ENCODE data around the gene GFI1. TPM values are rescaled to one million over a fixed set of nuclear protein-coding genes. Genes with fewer than 3 reads are reported as not detected.
"Not testable (repeated sequence)": the region's sequence is repeated elsewhere in the genome, so short reads cannot be mapped to it uniquely, and the experiment has no call there.

Gene GFI1
- polyA plus RNA-seq, 2 donors: 0.40 to 0.47 TPM

- H3K4me3 ChIP-seq (ENCODE audit: low read depth in 1 of 2, low read length in 2 of 2): no peak overlapping the region
- no peaks in the 10 kb centered on the region for H3K9me3 ChIP-seq (ENCODE audit: control insufficient read depth in 2 of 2, insufficient read depth in 1 of 2, low read depth in 1 of 2, low read length in 1 of 2)
- no peaks in the 10 kb centered on the region for H3K36me3 ChIP-seq (ENCODE audit: control insufficient read depth in 2 of 2, insufficient read depth in 2 of 2, low read length in 1 of 2)
- peaks cover 0 to 4% of the 10 kb centered on the region in 2 donors for H3K4me1 ChIP-seq (ENCODE audit: control insufficient read depth in 2 of 2, insufficient read depth in 2 of 2, low read length in 1 of 2)
- no peaks in the 10 kb centered on the region for H3K27me3 ChIP-seq (ENCODE audit: control insufficient read depth in 1 of 2, insufficient read depth in 2 of 2, low read length in 2 of 2)
- 90 to 96% methylated on average over 2 of the region's 2 CpGs for WGBS, 2 donors
- no peak overlapping the region for H3K27ac ChIP-seq (ENCODE audit: low read depth in 2 of 2, low read length in 1 of 2)
These were observed 40.9 kb downstream of the GFI1 start for GRCh38 chr1:92445865-92446264.

GRCh38 chr1:92444351-92444750, 42.4 kb downstream of the GFI1 start:
- Histone ChIP-seq H3K27me3 (ENCODE audit: control insufficient read depth in 1 of 2, insufficient read depth in 2 of 2, low read length in 2 of 2) (no peaks in the 10 kb centered on the region), H3K4me3 (ENCODE audit: low read depth in 1 of 2, low read length in 2 of 2) (no peak overlapping the region), H3K27ac (ENCODE audit: low read depth in 2 of 2, low read length in 1 of 2) (no peak overlapping the region), H3K36me3 (ENCODE audit: control insufficient read depth in 2 of 2, insufficient read depth in 2 of 2, low read length in 1 of 2) (no peaks in the 10 kb centered on the region), H3K9me3 (ENCODE audit: control insufficient read depth in 2 of 2, insufficient read depth in 1 of 2, low read depth in 1 of 2, low read length in 1 of 2) (no peaks in the 10 kb centered on the region), H3K4me1 (ENCODE audit: control insufficient read depth in 2 of 2, insufficient read depth in 2 of 2, low read length in 1 of 2) (peaks cover 0 to 4% of the 10 kb centered on the region in 2 donors)
- 80 to 94% methylated on average over 1 of the region's 1 CpG for WGBS, 2 donors

GRCh38 chr1:92443893-92444292, 42.8 kb downstream of the GFI1 start:
- H3K27me3 ChIP-seq (ENCODE audit: control insufficient read depth in 1 of 2, insufficient read depth in 2 of 2, low read length in 2 of 2): no peaks in the 10 kb centered on the region
- H3K9me3 ChIP-seq (ENCODE audit: control insufficient read depth in 2 of 2, insufficient read depth in 1 of 2, low read depth in 1 of 2, low read length in 1 of 2): no peaks in the 10 kb centered on the region
- H3K4me3 ChIP-seq (ENCODE audit: low read depth in 1 of 2, low read length in 2 of 2): no peak overlapping the region
- H3K27ac ChIP-seq (ENCODE audit: low read depth in 2 of 2, low read length in 1 of 2): no peak overlapping the region
- H3K4me1 ChIP-seq (ENCODE audit: control insufficient read depth in 2 of 2, insufficient read depth in 2 of 2, low read length in 1 of 2): peaks cover 0 to 4% of the 10 kb centered on the region in 2 donors
- H3K36me3 ChIP-seq (ENCODE audit: control insufficient read depth in 2 of 2, insufficient read depth in 2 of 2, low read length in 1 of 2): no peaks in the 10 kb centered on the region
- 80 to 83% methylated on average over 3 of the region's 3 CpGs for WGBS, 2 donors

- Histone ChIP-seq H3K4me3 (ENCODE audit: low read depth in 1 of 2, low read length in 2 of 2) (peak overlapping the region in 1 of 2 donors; percentile 63), H3K36me3 (ENCODE audit: control insufficient read depth in 2 of 2, insufficient read depth in 2 of 2, low read length in 1 of 2) (no peaks in the 10 kb centered on the region), H3K27ac (ENCODE audit: low read depth in 2 of 2, low read length in 1 of 2) (peak overlapping the region in 1 of 2 donors; percentile 33), H3K9me3 (ENCODE audit: control insufficient read depth in 2 of 2, insufficient read depth in 1 of 2, low read depth in 1 of 2, low read length in 1 of 2) (no peaks in the 10 kb centered on the region), H3K27me3 (ENCODE audit: control insufficient read depth in 1 of 2, insufficient read depth in 2 of 2, low read length in 2 of 2) (no peaks in the 10 kb centered on the region), H3K4me1 (ENCODE audit: control insufficient read depth in 2 of 2, insufficient read depth in 2 of 2, low read length in 1 of 2) (peaks cover 0 to 4% of the 10 kb centered on the region in 2 donors)
- WGBS, 2 donors: 57 to 61% methylated on average over 5 of the region's 5 CpGs
These were observed 44.4 kb downstream of the GFI1 start for GRCh38 chr1:92442351-92442750.

- Histone ChIP-seq H3K27ac (ENCODE audit: low read depth in 2 of 2, low read length in 1 of 2) (peak overlapping the region; percentile 11 to 75), H3K4me3 (ENCODE audit: low read depth in 1 of 2, low read length in 2 of 2) (peak overlapping the region; percentile 40 to 63), H3K36me3 (ENCODE audit: control insufficient read depth in 2 of 2, insufficient read depth in 2 of 2, low read length in 1 of 2) (no peaks in the 10 kb centered on the region), H3K9me3 (ENCODE audit: control insufficient read depth in 2 of 2, insufficient read depth in 1 of 2, low read depth in 1 of 2, low read length in 1 of 2) (no peaks in the 10 kb centered on the region), H3K27me3 (ENCODE audit: control insufficient read depth in 1 of 2, insufficient read depth in 2 of 2, low read length in 2 of 2) (no peaks in the 10 kb centered on the region), H3K4me1 (ENCODE audit: control insufficient read depth in 2 of 2, insufficient read depth in 2 of 2, low read length in 1 of 2) (peaks cover 0 to 4% of the 10 kb centered on the region in 2 donors)
- 34 to 38% methylated on average over 32 of the region's 32 CpGs for WGBS, 2 donors
These were observed 44.9 kb downstream of the GFI1 start for GRCh38 chr1:92441697-92442342.

GRCh38 chr1:92441316-92441696, 45.4 kb downstream of the GFI1 start:
- WGBS, 2 donors: 90 to 91% methylated on average over 9 of the region's 9 CpGs
- H3K27me3 ChIP-seq (ENCODE audit: control insufficient read depth in 1 of 2, insufficient read depth in 2 of 2, low read length in 2 of 2): no peaks in the 10 kb centered on the region
- H3K36me3 ChIP-seq (ENCODE audit: control insufficient read depth in 2 of 2, insufficient read depth in 2 of 2, low read length in 1 of 2): no peaks in the 10 kb centered on the region
- H3K4me1 ChIP-seq (ENCODE audit: control insufficient read depth in 2 of 2, insufficient read depth in 2 of 2, low read length in 1 of 2): peaks cover 0 to 4% of the 10 kb centered on the region in 2 donors
- peak overlapping the region; percentile 40 to 63 for H3K4me3 ChIP-seq (ENCODE audit: low read depth in 1 of 2, low read length in 2 of 2)
- H3K27ac ChIP-seq (ENCODE audit: low read depth in 2 of 2, low read length in 1 of 2): peak overlapping the region; percentile 11 to 75
- H3K9me3 ChIP-seq (ENCODE audit: control insufficient read depth in 2 of 2, insufficient read depth in 1 of 2, low read depth in 1 of 2, low read length in 1 of 2): no peaks in the 10 kb centered on the region

- Histone ChIP-seq H3K4me1 (ENCODE audit: control insufficient read depth in 2 of 2, insufficient read depth in 2 of 2, low read length in 1 of 2) (peaks cover 0 to 4% of the 10 kb centered on the region in 2 donors), H3K36me3 (ENCODE audit: control insufficient read depth in 2 of 2, insufficient read depth in 2 of 2, low read length in 1 of 2) (no peaks in the 10 kb centered on the region), H3K27ac (ENCODE audit: low read depth in 2 of 2, low read length in 1 of 2) (no peak overlapping the region), H3K27me3 (ENCODE audit: control insufficient read depth in 1 of 2, insufficient read depth in 2 of 2, low read length in 2 of 2) (no peaks in the 10 kb centered on the region), H3K4me3 (ENCODE audit: low read depth in 1 of 2, low read length in 2 of 2) (no peak overlapping the region), H3K9me3 (ENCODE audit: control insufficient read depth in 2 of 2, insufficient read depth in 1 of 2, low read depth in 1 of 2, low read length in 1 of 2) (peaks cover 0 to 3% of the 10 kb centered on the region in 2 donors)
- 80 to 87% methylated on average over 1 of the region's 1 CpG for whole genome bisulfite sequencing, 2 donors
These were observed 47.4 kb downstream of the GFI1 start for GRCh38 chr1:92439291-92439690.

GRCh38 chr1:92434572-92434971, 52.2 kb downstream of the GFI1 start:
- 87 to 92% methylated on average over 1 of the region's 1 CpG for whole genome bisulfite sequencing, 2 donors
- not testable (repeated sequence) for H3K4me1 ChIP-seq (ENCODE audit: control insufficient read depth in 2 of 2, insufficient read depth in 2 of 2, low read length in 1 of 2); H3K4me3 ChIP-seq (ENCODE audit: low read depth in 1 of 2, low read length in 2 of 2); H3K27me3 ChIP-seq (ENCODE audit: control insufficient read depth in 1 of 2, insufficient read depth in 2 of 2, low read length in 2 of 2); H3K27ac ChIP-seq (ENCODE audit: low read depth in 2 of 2, low read length in 1 of 2); H3K36me3 ChIP-seq (ENCODE audit: control insufficient read depth in 2 of 2, insufficient read depth in 2 of 2, low read length in 1 of 2); H3K9me3 ChIP-seq (ENCODE audit: control insufficient read depth in 2 of 2, insufficient read depth in 1 of 2, low read depth in 1 of 2, low read length in 1 of 2)

GRCh38 chr1:92430030-92430429, 56.7 kb downstream of the GFI1 start:
- H3K27ac ChIP-seq (ENCODE audit: low read depth in 2 of 2, low read length in 1 of 2): no peak overlapping the region
- no peaks in the 10 kb centered on the region for H3K9me3 ChIP-seq (ENCODE audit: control insufficient read depth in 2 of 2, insufficient read depth in 1 of 2, low read depth in 1 of 2, low read length in 1 of 2)
- H3K27me3 ChIP-seq (ENCODE audit: control insufficient read depth in 1 of 2, insufficient read depth in 2 of 2, low read length in 2 of 2): no peaks in the 10 kb centered on the region
- no peak overlapping the region for H3K4me3 ChIP-seq (ENCODE audit: low read depth in 1 of 2, low read length in 2 of 2)
- no peaks in the 10 kb centered on the region for H3K36me3 ChIP-seq (ENCODE audit: control insufficient read depth in 2 of 2, insufficient read depth in 2 of 2, low read length in 1 of 2)
- H3K4me1 ChIP-seq (ENCODE audit: control insufficient read depth in 2 of 2, insufficient read depth in 2 of 2, low read length in 1 of 2): no peaks in the 10 kb centered on the region
- 89 to 90% methylated on average over 1 of the region's 1 CpG for whole genome bisulfite sequencing, 2 donors

GRCh38 chr1:92425617-92426016, 61.1 kb downstream of the GFI1 start:
- Histone ChIP-seq H3K4me1 (ENCODE audit: control insufficient read depth in 2 of 2, insufficient read depth in 2 of 2, low read length in 1 of 2) (no peaks in the 10 kb centered on the region), H3K4me3 (ENCODE audit: low read depth in 1 of 2, low read length in 2 of 2) (no peak overlapping the region), H3K36me3 (ENCODE audit: control insufficient read depth in 2 of 2, insufficient read depth in 2 of 2, low read length in 1 of 2) (no peaks in the 10 kb centered on the region), H3K27ac (ENCODE audit: low read depth in 2 of 2, low read length in 1 of 2) (no peak overlapping the region), H3K9me3 (ENCODE audit: control insufficient read depth in 2 of 2, insufficient read depth in 1 of 2, low read depth in 1 of 2, low read length in 1 of 2) (no peaks in the 10 kb centered on the region), H3K27me3 (ENCODE audit: control insufficient read depth in 1 of 2, insufficient read depth in 2 of 2, low read length in 2 of 2) (no peaks in the 10 kb centered on the region)
- WGBS, 2 donors: 69 to 73% methylated on average over 2 of the region's 2 CpGs

All from esophagus (tissue), 2 donors.